Left ventricle myocardium superior (tissue), 1 donor: ENCODE results near the gene PRPF40B. TPM values are rescaled to one million over a fixed set of nuclear protein-coding genes. Genes with fewer than 3 reads are reported as not detected.
"Not testable (repeated sequence)": the region's sequence is repeated elsewhere in the genome, so short reads cannot be mapped to it uniquely, and the experiment has no call there.

Source experiments
- ATAC-seq: fragments of 200-7000 bp; cut with Tn5 transposase; one replicate; pipeline ENCODE4 v1.9.1; 2020; ENCODE audit warnings: mild to moderate bottlenecking, moderate library complexity
- DNase-seq: peaks from one replicate; pipeline ENCODE4 v3.0.0-alpha.2; 2020
- intact Hi-C: fragments of 100-400 bp; cut with micrococcal nuclease; formaldehyde crosslinking; loops from one replicate; pipeline ENCODE4 v1.11.0; 2022
- total RNA-seq: library from RNA; stranded (reverse); fragmentation: NEBNext Ultra II Directional; extraction: Animal tissue kit (Norgen Biotek cat#: 25700); gene quantifications from one replicate; pipeline ENCODE4 v1.2.1, GENCODE V29; 2021
- donor health status: DM: no; HTN: yes; CAD: no; lungs with severe emphysema.

Gene PRPF40B
- total RNA-seq, 1 donor from 2014 or later, result 21.1 TPM

DNA sequence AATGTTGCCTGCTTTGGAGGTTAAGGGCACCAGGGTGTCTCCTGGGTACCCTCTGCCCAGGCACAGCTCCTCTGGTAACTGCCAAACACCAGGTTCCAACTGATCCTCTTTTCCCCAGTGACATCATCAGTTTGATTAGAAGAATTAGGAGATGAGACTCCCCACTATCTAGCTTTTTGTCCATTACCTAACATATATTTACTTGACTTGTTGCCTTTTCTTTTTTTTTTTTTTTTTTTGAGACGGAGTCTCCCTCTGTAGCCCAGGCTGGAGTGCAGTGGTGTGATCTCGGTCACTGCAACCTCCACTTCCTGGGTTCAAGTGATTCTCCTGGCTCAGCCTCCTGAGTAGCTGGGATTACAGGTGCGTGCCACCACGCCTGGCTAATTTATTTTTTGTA, 17.8 kb upstream of the PRPF40B start, which contains the start of gene FAM186B:
Gene FAM186B, minus strand, starts transcription at position 101 of the 400 bp plus-strand sequence. CDS start 162 bp downstream, outside the sequence.
- intact Hi-C loops, ATAC-seq, DNase-seq: not testable (repeated sequence)

DNA sequence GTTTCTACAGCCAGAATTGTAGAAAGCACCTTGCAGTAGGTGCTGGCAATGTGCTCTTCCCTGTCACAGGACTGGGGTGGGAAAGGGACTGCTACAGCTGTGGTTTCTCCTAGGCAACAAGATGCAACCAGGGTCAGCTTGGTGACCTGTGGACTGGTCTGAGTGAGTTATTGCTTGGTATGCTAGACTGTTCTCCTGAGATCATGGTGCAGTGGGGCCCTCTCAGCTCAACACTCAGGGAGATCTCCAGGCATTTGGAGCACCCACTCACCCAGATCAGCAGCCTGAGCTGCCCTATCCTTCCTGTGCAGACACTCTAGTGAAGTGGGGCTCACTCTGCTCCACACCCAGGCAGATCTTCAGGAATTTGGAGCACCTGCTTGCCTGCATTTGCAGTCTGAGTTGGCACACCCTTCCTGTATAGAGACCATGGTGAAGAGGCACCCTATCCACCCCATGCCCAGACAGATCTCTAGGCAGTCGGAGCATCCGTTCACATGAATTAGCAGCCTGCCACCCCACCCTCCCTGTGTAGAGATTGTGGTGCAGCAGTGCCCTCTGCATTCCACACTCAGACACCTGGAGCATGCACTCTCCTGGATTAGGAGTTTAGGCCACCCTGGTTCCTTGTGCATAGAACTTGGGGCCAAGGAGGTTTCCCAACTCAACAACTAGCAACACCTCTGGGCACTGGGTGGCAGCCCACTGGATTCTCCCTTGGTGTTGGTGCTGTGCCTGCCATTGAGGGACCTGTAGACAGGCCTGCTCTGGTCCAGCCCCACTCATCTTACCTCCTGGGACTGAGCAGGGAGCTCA, 14.1 kb upstream of the PRPF40B start:
- no peak for DNase-seq
- no peak for ATAC-seq
- intact Hi-C loops, result no loop called here

DNA sequence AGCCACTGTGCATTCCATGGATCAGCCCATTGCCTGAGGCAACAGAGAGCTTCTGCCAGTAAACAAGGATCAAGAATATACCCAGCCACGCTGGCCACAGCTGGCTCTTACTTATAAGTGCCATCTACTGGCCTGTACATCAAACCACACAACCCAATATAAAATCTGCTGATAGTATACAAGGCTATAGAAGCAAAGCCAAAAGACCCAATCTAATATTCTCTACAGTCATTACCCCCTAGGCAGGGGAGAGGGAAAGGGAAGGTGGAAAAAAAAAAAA, 13.5 kb upstream of the PRPF40B start:
- DNase-seq (no peak), ATAC-seq (no peak)
- intact Hi-C loops, result no loop called here

DNA sequence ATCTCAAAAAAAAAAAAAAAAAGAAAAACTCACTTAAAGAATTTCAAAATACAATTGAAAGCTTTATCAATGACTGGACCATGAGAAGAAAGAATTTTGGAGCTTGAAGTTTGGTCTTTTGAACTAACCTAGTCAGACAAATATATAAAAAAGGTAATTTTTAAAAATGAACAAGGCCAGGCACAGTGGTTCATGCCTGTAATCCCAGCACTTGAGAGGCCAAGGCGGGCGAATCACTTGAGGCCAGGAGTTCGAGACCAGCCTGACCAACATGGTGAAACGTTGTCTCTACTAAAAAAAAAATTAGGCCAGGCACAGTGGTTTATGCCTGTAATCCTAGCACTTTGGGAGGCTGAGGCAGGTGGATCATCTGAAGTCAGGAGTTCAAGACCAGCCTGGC, 12.6 kb upstream of the PRPF40B start:
- intact Hi-C loops, DNase-seq, ATAC-seq: not testable (repeated sequence)

DNA sequence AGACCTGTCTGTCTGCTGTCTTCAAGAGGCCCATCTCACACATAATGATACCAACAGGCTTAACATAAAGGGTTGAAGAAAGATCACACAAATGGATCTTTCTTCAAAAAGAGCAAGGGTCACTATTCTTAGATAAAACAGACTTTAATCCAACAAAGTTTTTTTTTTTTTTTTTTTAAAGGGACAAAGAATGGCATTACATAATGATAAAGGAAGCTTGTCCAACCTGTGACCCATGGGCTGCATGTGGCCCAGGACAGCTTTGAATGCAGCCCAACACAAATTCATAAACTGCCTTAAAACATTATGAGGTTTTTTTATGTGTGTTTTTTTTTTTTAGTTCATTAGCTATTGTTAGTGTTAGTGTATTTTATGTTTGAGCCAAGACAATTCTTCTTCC, 11.2 kb upstream of the PRPF40B start:
- intact Hi-C loops, result no loop called here
- DNase-seq (no peak), ATAC-seq (no peak)

DNA sequence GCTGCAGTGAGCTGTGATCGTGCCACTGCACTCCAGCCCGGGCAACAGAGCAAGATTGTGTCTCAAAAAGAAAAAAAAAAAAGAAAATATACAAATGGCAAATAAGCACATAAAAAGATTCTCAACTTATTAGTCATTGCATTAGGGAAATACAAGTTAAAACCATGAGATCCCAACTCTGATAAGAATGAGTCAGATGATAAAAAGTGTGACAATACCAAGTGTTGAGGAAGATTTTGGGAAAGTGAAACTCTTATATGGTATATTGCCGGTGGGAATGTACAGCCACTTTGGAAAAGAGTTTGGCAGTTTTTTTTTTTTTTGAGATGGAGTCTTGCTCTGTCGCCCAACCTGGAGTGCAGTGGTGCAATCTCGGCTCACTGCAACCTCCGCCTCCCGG, 7.6 kb upstream of the PRPF40B start:
- intact Hi-C loops, result no loop called here
- ATAC-seq (no peak), DNase-seq (no peak)

DNA sequence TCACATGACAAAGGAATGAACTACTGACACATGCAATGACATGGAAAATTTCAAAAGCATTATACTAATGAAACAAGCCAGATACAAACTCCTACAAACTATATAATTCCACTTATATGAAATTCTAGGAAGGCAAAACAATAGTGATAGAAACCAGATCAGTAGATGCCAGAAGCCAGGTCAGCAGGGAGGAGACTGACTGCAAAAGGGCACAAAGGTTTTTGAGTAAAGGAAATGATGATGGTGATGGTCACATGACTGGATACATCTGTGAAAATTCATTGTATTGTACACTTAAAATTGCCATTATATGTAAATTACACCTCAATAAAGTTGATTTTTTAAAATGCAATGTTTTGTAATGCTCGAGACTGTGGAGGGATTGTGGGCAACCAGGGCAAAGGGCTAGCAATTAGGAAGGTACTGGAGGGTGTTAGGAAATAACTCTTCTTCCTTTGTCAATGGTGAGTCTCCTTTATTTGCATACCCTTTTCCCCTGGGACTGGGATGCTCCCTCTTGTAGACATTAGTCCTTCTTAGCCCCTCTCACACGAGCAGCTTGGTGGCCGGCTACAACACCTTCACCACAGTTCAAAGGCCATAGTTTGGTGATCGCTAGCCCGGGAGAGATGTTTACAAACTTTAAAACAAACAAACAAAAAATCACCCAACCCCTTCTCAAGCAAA, 6.7 kb upstream of the PRPF40B start:
- no peak for DNase-seq
- ATAC-seq, result no peak
- intact Hi-C loops, result no loop called here

DNA sequence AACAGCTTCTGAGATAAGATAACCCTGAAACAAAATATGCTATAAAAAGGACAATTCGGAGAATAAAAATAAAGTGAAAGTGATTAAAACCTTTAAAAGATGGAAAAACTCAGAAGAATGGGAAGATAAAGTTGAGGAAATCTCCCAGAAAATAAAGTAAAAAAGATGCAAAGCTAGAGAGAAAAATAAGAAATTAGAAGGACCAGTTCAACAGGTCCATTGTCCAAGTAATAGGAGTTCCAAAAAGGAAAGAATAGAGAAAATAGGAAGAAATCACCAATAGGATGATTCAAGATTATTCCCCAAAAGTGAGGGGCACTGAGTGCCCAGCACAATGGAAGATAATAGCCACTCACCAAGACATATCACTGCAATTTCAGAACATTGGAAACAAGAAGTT, 4.8 kb upstream of the PRPF40B start:
- ATAC-seq (no peak), DNase-seq (no peak)
- intact Hi-C loops, result no loop called here

DNA sequence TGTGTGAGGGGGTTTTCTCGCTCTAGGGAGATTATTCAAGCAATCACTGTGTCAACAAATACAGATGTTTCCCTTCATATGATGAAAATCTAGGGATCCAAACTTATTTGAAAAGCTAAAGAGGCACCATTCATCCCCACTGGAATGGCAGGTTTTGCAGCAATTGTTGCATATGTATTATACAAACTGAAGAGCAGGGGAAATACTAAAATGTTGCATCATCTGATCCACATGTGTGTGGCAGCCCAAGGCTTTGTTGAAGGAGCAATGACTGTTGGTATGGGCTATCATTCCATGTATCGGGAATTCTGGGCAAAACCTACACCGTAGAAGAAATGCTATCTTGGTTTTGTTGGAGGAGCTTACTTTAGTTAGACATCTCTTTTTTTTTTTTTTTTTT, 4.1 kb upstream of the PRPF40B start:
- no peak for DNase-seq
- intact Hi-C loops, result no loop called here
- no peak for ATAC-seq

DNA sequence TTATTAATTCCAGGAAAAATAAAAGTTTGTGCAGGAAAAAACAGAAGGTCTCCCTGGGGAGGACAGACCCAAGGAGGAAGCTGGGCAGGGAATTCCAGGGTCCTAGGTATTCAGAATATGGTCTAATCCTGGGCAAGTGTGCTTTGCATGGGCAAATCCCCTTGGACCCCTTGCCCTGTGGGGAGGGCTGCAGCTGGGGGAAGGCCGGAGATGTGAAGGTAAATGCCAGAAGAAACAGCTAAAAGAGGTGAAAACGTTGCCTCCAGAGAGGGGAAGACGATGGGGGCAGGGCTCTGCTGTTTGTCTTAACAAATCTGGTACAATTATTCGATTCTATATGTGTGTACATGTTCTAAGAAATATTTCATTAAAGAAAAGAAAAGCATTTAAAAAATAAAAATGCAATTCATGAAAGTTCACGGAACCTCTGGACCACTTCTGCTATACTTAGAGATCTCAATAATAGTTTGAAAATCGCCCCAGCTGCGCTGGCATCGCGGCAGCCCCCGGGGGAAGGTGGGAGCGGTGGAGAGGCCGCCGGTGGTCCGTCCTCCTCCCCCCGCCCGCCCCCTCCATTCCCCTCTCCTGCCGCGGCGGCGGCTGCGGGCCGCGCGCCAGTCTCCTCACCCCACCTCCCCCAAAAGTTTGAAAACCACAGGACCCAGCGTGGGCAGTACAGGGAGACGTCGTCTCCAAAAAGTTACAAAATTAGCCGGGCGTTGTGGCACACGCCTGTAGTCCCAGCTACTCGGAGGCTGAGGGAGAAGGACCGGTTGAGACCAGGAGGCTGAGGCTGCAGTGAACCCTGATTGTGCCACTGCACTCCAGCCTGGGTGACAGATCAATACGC, 1.5 kb upstream of the PRPF40B start:
- peak; percentile 1 for ATAC-seq
- intact Hi-C loops, result no loop called here
- DNase-seq, result peak; percentile 35

DNA sequence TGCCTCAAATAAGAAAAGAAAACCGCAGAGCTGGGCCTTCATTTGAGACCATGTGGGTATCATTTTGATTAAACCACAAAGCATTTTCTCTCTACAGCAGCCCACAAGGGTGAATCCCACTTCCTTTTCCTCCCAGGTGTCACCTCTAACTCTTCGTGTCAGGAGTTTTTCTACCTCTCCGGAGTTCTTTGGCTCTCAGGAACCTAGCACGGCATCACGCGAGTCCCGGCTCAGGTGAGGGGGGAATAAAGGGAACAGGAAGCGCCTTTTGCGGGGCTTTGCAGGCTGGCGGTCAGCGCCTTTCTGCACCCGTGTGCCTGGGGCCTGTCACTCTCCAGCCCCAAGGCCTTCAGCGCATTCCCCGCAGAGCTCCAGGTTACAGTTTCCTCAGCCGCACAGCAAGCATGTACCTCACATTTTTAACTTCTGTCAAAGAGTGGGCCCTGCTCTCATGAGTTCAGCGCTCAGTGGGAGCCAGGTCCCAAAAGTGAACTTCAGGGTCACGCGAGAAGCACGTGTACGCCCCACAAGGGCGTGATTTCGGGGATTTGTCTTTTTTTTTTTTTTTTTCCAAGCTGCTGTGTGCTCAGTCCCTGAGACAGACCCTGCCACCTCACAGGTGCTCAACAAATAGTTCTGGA, 740 bp upstream of the PRPF40B start:
- peak; percentile 46 for ATAC-seq
- intact Hi-C loops, result no loop called here
- DNase-seq, result peak; percentile 54

DNA sequence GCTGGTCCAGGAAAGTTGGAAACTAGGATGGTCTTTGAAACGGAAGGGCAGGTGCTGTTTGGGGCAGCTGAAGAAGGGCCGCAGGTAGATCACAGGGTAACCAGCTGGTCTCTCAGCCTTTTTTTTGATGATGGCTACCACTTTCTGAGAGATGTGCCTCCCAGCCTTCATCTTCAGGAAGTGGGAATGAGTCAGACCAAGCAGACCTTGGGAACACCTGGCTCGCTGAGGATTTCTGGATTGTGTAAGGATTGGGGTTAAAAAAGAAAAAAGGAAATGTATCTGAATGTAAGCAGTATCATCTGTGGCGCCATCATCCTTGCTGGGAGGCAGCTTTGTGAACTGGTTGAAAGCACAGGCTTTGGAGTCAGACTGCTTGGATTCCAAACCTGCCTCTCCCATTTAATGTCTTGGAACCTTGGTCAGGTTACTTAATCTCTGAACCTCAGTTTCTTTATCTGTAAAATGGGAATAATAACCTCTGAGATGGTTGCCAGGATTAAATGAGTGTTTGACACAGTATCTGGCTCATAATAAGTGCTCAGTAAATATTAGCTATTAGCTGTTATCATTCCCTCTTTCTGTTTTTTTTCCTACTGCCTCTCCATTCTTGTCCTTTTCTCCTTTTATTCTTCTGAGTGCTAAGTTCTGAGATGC, 1.7 kb downstream of the PRPF40B start:
- intact Hi-C loops, result no loop called here

DNA sequence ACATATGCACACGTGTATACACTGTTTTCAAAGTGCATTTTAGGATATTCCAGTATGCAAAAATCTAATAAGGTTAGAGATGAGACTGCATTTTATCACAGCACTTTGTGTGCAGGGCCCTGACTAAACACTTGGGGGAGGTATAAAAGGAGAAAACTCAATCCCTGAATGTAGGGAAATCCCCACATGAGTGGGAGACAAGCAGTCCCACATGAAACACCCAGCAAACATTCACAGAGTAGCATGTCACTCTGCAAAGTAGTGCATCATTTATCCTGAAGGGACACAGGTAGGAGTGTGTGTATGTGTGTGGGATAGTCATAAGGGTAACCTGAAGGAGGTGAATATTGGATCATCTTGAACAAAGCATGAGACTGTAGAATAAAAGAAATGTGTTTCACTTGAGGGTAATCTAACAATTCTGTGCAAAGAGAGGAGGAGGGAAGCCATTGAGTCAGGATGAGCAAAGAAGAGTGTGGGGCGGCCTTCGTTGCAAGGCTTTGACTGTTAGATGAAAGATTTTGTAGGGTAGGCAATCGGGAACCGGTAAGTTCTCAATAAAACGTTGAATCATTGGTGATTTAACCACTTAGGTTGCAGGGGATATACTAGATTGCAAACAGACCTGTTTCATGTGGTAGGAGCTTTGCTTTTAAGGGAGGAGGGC, 2.9 kb downstream of the PRPF40B start:
- no peak for DNase-seq
- no peak for ATAC-seq
- intact Hi-C loops, result no loop called here

More for the DNA sequence above, 1.7 kb downstream of the PRPF40B start:
- no peak for DNase-seq
- no peak for ATAC-seq

DNA sequence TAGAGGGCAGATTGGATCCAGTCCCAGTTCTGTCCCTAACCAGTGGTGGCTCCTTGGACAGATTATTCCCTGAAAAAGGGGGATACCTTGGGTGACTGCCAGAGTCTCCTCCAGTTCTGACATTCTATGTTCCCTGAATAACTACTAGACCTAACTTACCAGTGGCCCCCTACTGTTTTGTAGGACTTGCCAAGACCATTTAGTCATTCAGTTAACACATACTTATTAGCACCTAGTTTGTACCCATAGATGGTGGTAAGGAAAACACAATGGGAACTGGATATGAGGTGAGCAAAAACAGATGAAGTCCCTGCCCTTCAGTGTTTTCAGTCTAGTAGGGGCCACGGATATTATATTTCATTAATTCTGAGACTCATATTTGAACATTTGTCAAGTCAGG, 3.5 kb downstream of the PRPF40B start:
- no peak for DNase-seq
- no peak for ATAC-seq
- intact Hi-C loops, result no loop called here

DNA sequence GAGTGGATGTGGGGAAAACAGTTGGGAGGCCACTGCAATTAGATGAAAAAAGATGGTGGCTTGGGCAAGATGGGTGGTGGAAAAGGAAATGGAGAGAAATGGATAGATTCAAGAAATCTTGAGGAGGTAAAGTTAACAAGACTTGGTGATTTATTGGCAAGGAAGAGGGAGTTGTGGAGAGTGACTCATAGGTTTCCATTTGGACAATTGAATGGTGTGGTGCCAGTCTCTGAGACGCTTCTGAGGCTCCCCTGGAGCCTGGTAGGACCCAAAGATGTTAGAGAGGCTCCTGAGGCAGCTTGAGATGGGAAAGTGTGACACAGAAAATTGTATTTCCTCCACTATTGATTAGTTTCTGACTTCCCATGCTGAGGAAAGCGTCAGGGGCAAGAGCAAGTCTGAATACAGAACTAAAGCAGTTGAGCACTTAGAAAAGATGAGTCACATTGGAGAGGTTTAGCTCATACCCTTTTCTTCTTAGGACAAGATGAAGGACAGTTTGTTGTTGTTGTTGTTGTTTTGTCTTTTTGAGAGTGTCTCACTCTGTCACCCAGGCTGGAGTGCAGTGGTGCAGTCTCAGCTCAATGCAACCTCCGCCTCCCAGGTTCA, 4.5 kb downstream of the PRPF40B start:
- intact Hi-C loops, result no loop called here
- DNase-seq, result no peak
- ATAC-seq, result no peak

DNA sequence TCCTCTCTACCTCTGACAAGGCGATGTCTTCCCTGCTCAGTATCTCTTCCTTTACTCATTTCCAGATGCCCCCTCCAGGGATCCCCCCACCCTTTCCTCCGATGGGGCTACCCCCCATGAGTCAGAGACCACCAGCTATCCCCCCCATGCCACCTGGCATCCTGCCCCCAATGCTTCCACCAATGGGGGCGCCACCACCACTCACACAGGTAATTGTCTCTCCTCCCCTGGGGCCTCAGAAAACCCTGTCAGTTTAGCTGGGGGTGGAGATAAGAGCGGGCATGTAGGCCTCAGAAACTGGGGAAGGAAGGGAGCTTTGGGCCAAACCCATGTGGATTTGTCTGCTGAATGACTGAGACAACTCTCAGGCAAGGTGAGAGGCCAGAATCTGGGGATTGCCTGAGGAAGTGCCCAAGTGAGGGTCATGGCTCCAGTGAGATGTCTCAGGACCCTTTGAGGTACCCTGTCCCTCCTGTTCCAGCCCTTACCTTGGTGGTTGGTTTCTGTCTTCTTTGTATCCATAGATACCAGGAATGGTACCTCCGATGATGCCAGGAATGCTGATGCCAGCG, 8.1 kb downstream of the PRPF40B start:
- intact Hi-C loops, result no loop called here
- DNase-seq (no peak), ATAC-seq (no peak)

DNA sequence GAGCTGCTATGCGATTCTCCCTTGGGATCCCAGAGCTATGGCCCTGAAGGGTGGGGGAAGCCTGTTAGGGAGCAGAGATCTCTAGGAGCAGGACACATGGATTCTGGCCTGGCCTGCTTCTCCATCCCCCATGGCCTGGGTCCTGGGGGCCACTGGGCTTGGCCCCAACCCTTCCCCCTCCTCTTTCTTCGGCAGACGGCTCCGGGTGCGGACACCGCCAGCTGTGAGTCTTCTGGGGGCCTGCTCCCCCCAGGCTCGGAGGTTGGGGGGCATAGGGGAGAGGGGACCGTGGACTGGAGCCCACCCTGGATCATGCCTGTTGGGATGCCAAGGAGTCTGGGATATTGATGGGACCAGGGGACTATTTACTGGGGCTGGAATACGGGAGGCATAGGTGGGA, 9.0 kb downstream of the PRPF40B start:
- ATAC-seq, result no peak
- intact Hi-C loops, result no loop called here
- no peak for DNase-seq
